HFF-Myc (cell line): ENCODE results near the gene HOXB3.

Experiments
- DNase-seq: peaks from one replicate; pipeline ENCODE4 v3.0.0-alpha.2; 2011; ENCODE audit warnings: low read depth; ENCODE audit errors: extremely low read depth
- H3K4me3 ChIP-seq: replicated peaks from 2 replicates; pipeline ENCODE4 v1.5.1; 2011; ENCODE audit warnings: low read depth, mild to moderate bottlenecking, control low read depth, low read length
- CTCF ChIP-seq: IDR thresholded peaks from 2 replicates; pipeline ENCODE4 v1.5.1; 2012; ENCODE audit warnings: mild to moderate bottlenecking, low read depth, low read length, control low read depth; ENCODE audit errors: missing control alignments

HOXB3 gene

GRCh38 chr17:48596000-48596734 lies 6.1 kb upstream of the HOXB3 start:
- no peak for TF ChIP-seq CTCF
- no peak for DNase-seq
- no peak overlapping the region for H3K4me3 ChIP-seq

GRCh38 chr17:48595278-48595999 lies 5.4 kb upstream of the HOXB3 start:
- no peak for DNase-seq
- H3K4me3 ChIP-seq: no peak overlapping the region
- TF ChIP-seq CTCF: no peak

GRCh38 chr17:48594538-48595277 lies 4.7 kb upstream of the HOXB3 start:
- H3K4me3 ChIP-seq: no peak overlapping the region
- TF ChIP-seq CTCF: no peak
- no peak for DNase-seq

- H3K4me3 ChIP-seq: no peak overlapping the region
- peak; percentile 92 for TF ChIP-seq CTCF
- DNase-seq: peak; percentile 38
Measured at GRCh38 chr17:48593840-48594537, 3.9 kb upstream of the HOXB3 start.

- DNase-seq: no peak
- H3K4me3 ChIP-seq: peak within 1 kb of the TSS; percentile 3
- no peak for TF ChIP-seq CTCF
Measured at GRCh38 chr17:48593126-48593829, 3.2 kb upstream of the HOXB3 start, which contains the start of gene HOXB5. HOXB5 (minus strand) TSS chr17:48593779; CDS start chr17:48593682, 97 bp downstream.

- no peak for TF ChIP-seq CTCF
- H3K4me3 ChIP-seq: no peak overlapping the region
- DNase-seq: no peak
Measured at GRCh38 chr17:48592577-48592976, 2.5 kb upstream of the HOXB3 start.
